ENCODE measurements around the gene DNAAF1. TPM values are rescaled to one million over a fixed set of nuclear protein-coding genes. Genes with fewer than 3 reads are reported as not detected.

Gene DNAAF1
- total RNA-seq, 4 donors from 2014 or later = under 0.01 TPM; not detected in 3

DNA sequence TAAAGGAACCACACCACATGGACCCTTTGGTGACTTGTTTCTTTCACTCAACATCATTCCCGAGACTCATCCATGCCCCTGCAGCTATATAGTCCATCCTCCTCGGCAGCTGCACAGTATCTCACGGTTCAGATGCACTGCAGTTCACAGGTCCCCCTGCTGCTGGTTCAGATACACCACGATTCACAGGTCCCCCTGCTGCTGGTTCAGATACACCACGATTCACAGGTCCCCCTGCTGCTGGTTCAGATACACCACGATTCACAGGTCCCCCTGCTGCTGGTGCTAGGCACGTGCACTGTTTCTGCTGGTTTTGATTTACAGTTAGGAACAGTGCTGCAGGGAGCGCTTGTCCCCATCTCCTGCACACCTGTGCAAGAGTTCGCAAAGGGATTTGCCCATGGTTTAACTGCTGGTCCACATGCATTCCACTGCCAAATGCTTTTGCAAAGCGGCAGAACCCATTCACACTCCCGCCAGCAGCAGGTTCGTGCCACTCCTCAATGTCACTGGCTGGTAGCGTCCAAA lies 3.9 kb upstream of the DNAAF1 start:
- intact Hi-C loops (cut with DNase I) = no loop called here
- Histone ChIP-seq H3K9me3 (no peaks in the 10 kb centered on the region), H3K4me3 (no peak overlapping the region), H3K36me3 (no peaks in the 10 kb centered on the region), H3K27me3 (no peaks in the 10 kb centered on the region), H3K27ac (no peak overlapping the region), H3K4me1 (peaks cover 0 to 23% (median 14%) of the 10 kb centered on the region in 3 donors)
- TF ChIP-seq POLR2A (IDR thresholded peaks at IDR 0.05) = no peak
- TF ChIP-seq, protein P1, sequence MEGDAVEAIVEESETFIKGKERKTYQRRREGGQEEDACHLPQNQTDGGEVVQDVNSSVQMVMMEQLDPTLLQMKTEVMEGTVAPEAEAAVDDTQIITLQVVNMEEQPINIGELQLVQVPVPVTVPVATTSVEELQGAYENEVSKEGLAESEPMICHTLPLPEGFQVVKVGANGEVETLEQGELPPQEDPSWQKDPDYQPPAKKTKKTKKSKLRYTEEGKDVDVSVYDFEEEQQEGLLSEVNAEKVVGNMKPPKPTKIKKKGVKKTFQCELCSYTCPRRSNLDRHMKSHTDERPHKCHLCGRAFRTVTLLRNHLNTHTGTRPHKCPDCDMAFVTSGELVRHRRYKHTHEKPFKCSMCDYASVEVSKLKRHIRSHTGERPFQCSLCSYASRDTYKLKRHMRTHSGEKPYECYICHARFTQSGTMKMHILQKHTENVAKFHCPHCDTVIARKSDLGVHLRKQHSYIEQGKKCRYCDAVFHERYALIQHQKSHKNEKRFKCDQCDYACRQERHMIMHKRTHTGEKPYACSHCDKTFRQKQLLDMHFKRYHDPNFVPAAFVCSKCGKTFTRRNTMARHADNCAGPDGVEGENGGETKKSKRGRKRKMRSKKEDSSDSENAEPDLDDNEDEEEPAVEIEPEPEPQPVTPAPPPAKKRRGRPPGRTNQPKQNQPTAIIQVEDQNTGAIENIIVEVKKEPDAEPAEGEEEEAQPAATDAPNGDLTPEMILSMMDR (IDR thresholded peaks at IDR 0.05) = no peak
- no peak for DNase-seq
- WGBS, 2 donors = 71 to 86% methylated on average over 11 to 12 of the region's 13 CpGs

DNA sequence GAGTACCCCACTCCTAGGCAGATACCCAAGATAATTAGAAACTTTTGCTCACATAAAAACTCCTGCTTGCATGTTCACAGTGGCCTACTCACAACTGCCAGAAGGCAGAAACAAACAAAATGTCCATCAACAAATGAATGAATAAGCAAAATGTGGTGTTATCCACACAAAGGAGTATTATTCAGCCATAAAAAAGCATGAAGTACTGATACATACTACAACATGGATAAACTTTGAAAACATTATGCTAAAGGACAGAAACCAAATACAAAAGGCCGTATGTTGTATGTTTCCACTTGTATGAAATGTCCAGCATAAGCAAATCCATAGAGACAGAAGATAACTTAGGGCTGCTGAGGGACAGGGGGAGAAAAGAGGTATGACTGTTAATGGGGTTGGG lies 2.0 kb upstream of the DNAAF1 start:
- no peak overlapping the region for H3K4me3 ChIP-seq
- H3K27ac ChIP-seq = no peak overlapping the region
- no peaks in the 10 kb centered on the region for H3K9me3 ChIP-seq
- intact Hi-C loops (cut with DNase I) = no loop called here
- DNase-seq = no peak
- TF ChIP-seq, protein P1 (IDR thresholded peaks at IDR 0.05) = no peak
- TF ChIP-seq POLR2A (IDR thresholded peaks at IDR 0.05) = no peak
- WGBS, 2 donors = 93 to 96% methylated on average over 1 of the region's 1 CpG
- H3K4me1 ChIP-seq = peaks cover 0 to 23% (median 14%) of the 10 kb centered on the region in 3 donors
- H3K27me3 ChIP-seq = peaks cover 0 to 5% (median 0%) of the 10 kb centered on the region in 4 donors
- H3K36me3 ChIP-seq = no peaks in the 10 kb centered on the region

DNA sequence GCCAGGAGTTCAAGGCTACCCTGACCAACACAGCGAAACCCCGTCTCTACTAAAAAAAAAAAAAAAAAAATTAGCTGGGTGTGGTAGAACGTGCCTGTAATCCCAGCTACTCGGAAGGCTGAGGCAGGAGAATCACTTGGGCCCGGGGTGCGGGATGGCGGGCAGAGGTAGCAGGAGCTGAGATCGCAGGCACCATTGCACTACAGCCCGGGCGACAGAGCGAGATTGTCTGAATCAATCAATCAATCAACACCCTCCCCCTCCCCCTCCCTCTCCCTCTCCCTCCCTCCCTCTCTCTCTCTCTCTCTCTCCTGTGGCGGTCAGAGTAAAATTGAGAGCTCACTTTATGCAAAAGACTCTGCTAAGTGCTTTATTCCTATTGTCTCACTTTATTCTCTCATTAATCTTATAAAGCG lies 1.3 kb upstream of the DNAAF1 start:
- H3K36me3 ChIP-seq = no peaks in the 10 kb centered on the region
- H3K9me3 ChIP-seq = no peaks in the 10 kb centered on the region
- intact Hi-C loops (cut with DNase I) = no loop called here
- peaks cover 0 to 23% (median 14%) of the 10 kb centered on the region in 3 donors for H3K4me1 ChIP-seq
- H3K27me3 ChIP-seq = peaks cover 0 to 5% (median 0%) of the 10 kb centered on the region in 4 donors
- H3K27ac ChIP-seq = peak overlapping the region in 2 of 4 donors; percentile 90 to 92
- WGBS, 2 donors = 15 to 30% methylated on average over 10 to 11 of the region's 13 CpGs
- peak overlapping the region; percentile 73 to 100 (median 82) for H3K4me3 ChIP-seq
- no peak for DNase-seq
- no peak for TF ChIP-seq POLR2A (IDR thresholded peaks at IDR 0.05)
- TF ChIP-seq, protein P1 (IDR thresholded peaks at IDR 0.05) = no peak

DNA sequence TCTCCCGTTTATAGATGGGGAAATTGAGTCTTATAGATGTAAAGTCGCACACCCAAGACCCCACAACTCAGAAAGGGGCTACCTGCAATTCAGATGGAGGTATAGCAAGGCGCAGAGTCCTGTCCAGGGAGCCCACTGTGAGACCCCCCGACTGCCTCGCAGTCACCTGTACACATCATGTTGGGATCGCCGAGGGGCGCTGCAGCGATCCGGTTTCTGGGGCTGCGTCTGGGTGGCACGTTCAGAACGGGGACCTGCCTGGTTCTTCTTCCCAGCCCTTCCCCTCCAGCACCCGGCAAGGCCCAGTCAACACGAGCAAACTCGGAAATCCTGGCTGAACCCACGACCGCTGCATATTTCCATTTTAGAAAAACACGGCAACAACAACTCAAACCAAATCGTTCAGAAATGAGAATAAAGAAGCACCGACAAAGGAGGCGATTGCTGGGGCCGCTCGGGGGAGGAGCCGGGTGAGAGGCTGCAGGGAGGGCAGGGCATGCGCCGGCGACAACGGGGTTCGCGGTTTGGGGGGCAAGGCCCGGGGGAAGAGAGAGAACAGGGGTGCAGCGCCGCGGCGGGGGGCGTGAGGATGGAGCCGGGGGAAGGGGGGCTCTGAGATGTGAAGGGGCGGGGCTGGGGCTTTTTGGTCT lies 774 bp upstream of the DNAAF1 start:
- WGBS, 2 donors = 0 to 1% methylated on average over 9 to 18 of the region's 39 CpGs
- Histone ChIP-seq H3K27me3 (peaks cover 0 to 5% (median 0%) of the 10 kb centered on the region in 4 donors), H3K4me1 (peaks cover 0 to 23% (median 14%) of the 10 kb centered on the region in 3 donors), H3K4me3 (peak overlapping the region; percentile 73 to 100 (median 82)), H3K27ac (peak overlapping the region; percentile 76 to 92 (median 85)), H3K36me3 (no peaks in the 10 kb centered on the region), H3K9me3 (no peaks in the 10 kb centered on the region)
- TF ChIP-seq POLR2A (IDR thresholded peaks at IDR 0.05) = no peak
- TF ChIP-seq, protein P1 (IDR thresholded peaks at IDR 0.05) = no peak
- no peak for DNase-seq
- intact Hi-C loops (cut with DNase I) = no loop called here

DNA sequence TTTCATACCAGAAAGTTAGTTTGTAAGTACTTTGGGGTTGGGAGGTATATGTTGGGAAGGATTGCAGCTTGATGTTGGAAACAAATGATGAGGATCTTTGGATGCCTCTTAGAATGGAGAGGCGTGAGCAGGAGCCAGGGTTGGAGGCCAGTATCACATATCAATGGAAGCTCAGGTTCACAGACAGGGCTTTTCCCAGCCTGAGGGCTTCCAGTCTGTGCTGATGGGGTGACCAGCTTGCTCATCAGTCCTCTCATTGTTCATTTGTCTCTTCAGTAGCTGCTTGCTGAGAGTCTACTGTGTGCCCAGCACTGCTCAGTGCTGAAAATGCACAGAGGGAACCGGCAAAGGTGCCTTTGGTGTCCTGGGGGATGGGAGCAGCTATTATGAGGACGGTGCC lies 5.8 kb downstream of the DNAAF1 start:
- no peaks in the 10 kb centered on the region for H3K4me1 ChIP-seq
- H3K36me3 ChIP-seq = no peaks in the 10 kb centered on the region
- TF ChIP-seq, protein P1 (IDR thresholded peaks at IDR 0.05) = no peak
- no peak for DNase-seq
- no peak overlapping the region for H3K27ac ChIP-seq
- WGBS, 2 donors = 68 to 71% methylated on average over 1 to 2 of the region's 3 CpGs
- H3K9me3 ChIP-seq = no peaks in the 10 kb centered on the region
- peaks cover 0 to 15% (median 0%) of the 10 kb centered on the region in 4 donors for H3K27me3 ChIP-seq
- H3K4me3 ChIP-seq = no peak overlapping the region
- intact Hi-C loops (cut with DNase I) = no loop called here

All from esophagus squamous epithelium (tissue), 5 donors.